Measurements from ENCODE around the gene CTNNAL1. TPM values are rescaled to one million over a fixed set of nuclear protein-coding genes. Genes with fewer than 3 reads are reported as not detected.

CTNNAL1 gene, protein sequence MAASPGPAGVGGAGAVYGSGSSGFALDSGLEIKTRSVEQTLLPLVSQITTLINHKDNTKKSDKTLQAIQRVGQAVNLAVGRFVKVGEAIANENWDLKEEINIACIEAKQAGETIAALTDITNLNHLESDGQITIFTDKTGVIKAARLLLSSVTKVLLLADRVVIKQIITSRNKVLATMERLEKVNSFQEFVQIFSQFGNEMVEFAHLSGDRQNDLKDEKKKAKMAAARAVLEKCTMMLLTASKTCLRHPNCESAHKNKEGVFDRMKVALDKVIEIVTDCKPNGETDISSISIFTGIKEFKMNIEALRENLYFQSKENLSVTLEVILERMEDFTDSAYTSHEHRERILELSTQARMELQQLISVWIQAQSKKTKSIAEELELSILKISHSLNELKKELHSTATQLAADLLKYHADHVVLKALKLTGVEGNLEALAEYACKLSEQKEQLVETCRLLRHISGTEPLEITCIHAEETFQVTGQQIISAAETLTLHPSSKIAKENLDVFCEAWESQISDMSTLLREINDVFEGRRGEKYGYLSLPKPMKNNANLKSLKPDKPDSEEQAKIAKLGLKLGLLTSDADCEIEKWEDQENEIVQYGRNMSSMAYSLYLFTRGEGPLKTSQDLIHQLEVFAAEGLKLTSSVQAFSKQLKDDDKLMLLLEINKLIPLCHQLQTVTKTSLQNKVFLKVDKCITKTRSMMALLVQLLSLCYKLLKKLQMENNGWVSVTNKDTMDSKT
- total RNA-seq, result 203 and 235 TPM in 2 replicates

DNA sequence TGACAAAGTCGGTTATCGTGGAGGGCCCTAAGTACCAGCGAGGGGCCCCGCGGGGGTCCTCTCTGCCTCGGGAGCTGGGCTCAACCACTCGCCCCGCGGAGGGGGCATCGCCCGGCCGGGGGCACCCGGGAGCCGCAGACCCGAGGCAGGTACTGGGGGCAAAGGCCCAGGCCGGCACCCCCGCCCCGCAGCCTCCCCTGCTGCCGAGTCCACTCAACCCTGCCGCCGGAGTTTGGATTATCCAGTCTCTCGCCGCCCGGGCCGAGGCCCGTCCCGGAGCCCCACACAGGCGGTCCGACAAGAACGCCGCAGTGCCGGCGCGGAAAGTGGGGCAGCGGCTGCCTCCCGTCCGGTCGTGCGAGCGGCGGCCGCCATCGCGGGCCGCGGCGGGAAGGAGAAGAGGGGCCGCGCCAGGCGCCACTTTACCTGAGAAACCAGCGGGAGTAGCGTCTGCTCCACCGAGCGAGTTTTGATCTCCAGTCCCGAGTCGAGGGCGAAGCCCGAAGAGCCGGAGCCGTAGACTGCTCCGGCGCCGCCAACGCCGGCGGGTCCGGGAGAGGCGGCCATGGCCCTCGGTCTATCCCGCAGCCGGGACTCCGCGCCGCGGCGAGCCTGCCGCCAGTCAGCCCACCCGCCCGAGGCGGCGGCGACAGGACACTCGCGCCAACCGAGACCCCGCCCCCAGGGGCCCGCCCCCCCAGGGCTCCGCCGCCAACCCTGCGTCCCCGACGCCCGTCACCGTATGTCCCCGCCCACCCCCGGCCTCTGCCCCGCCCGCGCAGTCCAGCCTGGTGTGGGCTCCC, at the start of gene CTNNAL1:
TSS of gene CTNNAL1 (minus strand) at position 624 of the 803 bp plus-strand sequence. CDS start at position 567, 57 bp downstream.

DNA sequence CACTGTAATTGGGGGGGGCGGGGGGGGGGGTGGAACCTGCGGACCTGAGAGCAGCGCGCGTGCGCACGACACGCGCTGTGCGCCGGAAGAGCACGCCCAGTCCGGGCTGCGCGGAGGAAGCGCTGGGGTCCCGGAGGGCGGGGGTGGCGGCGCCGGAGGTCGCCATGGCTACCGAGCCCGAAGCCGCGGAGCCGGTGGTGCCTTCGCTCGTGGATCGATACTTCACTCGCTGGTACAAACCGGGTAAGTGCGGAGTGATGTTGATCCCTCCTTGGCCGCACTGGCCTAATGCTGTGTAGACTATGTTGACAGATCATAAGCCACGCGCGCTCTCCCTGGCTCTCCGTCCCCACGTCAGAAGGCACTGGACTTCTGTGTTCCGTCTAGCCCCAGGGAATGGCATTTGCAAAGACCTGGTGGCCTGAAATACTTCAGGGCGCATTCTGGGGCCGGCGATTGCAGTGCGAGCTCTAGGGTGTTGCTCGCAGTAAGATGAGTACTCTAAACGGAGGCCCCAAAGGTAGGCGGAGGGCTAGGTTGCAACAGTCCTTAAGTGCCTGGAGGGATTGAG, 78.9 kb downstream of the CTNNAL1 start, which contains the start of gene ABITRAM:
TSS of gene ABITRAM (plus strand) at position 78 of the 571 bp plus-strand sequence. CDS start at position 165, 87 bp downstream.

DNA sequence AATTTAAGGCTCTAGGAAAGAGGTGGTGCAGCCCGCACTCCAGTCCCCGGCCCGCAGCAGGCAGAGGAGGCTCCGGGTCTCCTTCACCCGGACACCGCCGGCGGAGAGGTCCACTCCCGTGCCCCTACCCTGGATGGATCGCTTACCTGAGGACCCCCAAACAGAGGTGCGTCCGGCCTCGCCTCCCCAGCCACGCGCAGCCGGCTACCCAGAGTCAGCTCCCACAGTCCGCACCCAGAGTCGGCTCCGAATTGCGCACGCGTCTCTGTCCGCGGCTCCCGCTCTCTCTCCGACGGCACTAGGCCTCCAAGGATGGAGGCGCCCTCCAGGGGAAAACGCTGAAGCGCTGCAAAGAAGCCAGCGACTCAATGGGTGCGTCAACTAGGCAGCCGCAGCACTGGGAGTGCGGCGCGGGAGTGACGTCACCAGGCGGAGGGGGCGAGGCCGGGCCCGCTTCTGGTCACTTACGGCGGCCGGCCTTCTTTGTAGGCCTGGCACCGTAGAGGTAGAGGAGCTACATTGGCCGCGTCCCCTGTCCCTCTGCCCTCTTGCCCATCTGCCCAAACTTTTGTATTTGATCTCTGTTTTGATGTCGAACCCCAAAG, 79.5 kb downstream of the CTNNAL1 start, which contains the start of gene ELP1:
TSS of gene ELP1 (minus strand) at position 407 of the 605 bp plus-strand sequence. CDS start 2,978 bp downstream, outside the sequence.

Other genes with a start within 250 kb of the CTNNAL1 start
- not detected in 2 replicates for gene ACTL7B, start 157.5 kb downstream of the CTNNAL1 start, total RNA-seq
- not detected in 2 replicates for gene ACTL7A, start 151.2 kb downstream of the CTNNAL1 start, total RNA-seq
- 28.0 and 36.2 TPM in 2 replicates for gene ELP1, start 79.4 kb downstream of the CTNNAL1 start, total RNA-seq
- gene ABITRAM, start 79.1 kb downstream of the CTNNAL1 start, total RNA-seq, result 8.5 and 14.1 TPM in 2 replicates
- 36.0 and 38.5 TPM in 2 replicates for gene TMEM245, start 106.4 kb upstream of the CTNNAL1 start, total RNA-seq
- under 0.01 and 0.29 TPM in 2 replicates for gene FRRS1L, start 153.8 kb upstream of the CTNNAL1 start, total RNA-seq

All from myometrial cell (primary cell).